Erythroblast (primary cell): ENCODE data around the gene CDK14.

Source experiments
- GATA1 ChIP-seq: IDR thresholded peaks from 2 replicates; pipeline ENCODE4 v1.6.1; 2011; ENCODE audit warnings: low read depth, mild to moderate bottlenecking, control low read depth, low read length, moderate library complexity
- POLR2A ChIP-seq: IDR thresholded peaks from 2 replicates; pipeline ENCODE4 v1.6.1; 2011; ENCODE audit warnings: mild to moderate bottlenecking, low read length

GRCh38 chr7:90891529-90891928 lies 295.4 kb downstream of the CDK14 start:
- TF ChIP-seq POLR2A (no peak), GATA1 (no peak)
